Testis (tissue), 2 donors: Measurements from ENCODE around the gene VMP1.

Source experiments
- CTCF ChIP-seq, 3 experiments: fragments of 450-650 bp in 2 of 3; fragments of 200-600 bp in 1 of 3; sonication (generic) in 1 of 3; IDR thresholded peaks; one replicate each; pipeline ENCODE4 v1.5.1; 2016 to 2019; ENCODE audit warnings: antibody characterized with exemption in 3 of 3, mild to moderate bottlenecking in 2 of 3, moderate library complexity in 1 of 3
- POLR2A ChIP-seq: fragments of 450-650 bp; IDR thresholded peaks from one replicate; pipeline ENCODE4 v1.6.1; 2017; ENCODE audit warnings: antibody characterized with exemption, mild to moderate bottlenecking, moderate library complexity

GRCh38 chr17:59734226-59734625 is 26.8 kb downstream of the VMP1 start:
- no peak for TF ChIP-seq CTCF (IDR thresholded peaks at IDR 0.05)
- TF ChIP-seq POLR2A = no peak
